DLD1 (cell line): ENCODE results near the gene CRELD1.
"Not testable (repeated sequence)": the region's sequence is repeated elsewhere in the genome, so short reads cannot be mapped to it uniquely, and the experiment has no call there.

ENCODE experiments used
- in situ Hi-C: cut with HindIII; loops from 2 replicates; pipeline ENCODE4 v1.10.0; 2017; ENCODE audit warnings: low sequenced_read_pairs

CRELD1 gene

GRCh38 chr3:9934235-9934621, 594 bp downstream of the CRELD1 start:
- in situ Hi-C loops, result no loop called here

- in situ Hi-C loops, result no loop called here
These were observed 1.4 kb downstream of the CRELD1 start for GRCh38 chr3:9934993-9935392.

- in situ Hi-C loops, result no loop called here
These were observed 2.4 kb downstream of the CRELD1 start for GRCh38 chr3:9935966-9936510.

GRCh38 chr3:9937486-9938238, 4.0 kb downstream of the CRELD1 start:
- in situ Hi-C loops, result no loop called here

- in situ Hi-C loops, result no loop called here
These were observed 5.3 kb downstream of the CRELD1 start for GRCh38 chr3:9938966-9939365.

DNA sequence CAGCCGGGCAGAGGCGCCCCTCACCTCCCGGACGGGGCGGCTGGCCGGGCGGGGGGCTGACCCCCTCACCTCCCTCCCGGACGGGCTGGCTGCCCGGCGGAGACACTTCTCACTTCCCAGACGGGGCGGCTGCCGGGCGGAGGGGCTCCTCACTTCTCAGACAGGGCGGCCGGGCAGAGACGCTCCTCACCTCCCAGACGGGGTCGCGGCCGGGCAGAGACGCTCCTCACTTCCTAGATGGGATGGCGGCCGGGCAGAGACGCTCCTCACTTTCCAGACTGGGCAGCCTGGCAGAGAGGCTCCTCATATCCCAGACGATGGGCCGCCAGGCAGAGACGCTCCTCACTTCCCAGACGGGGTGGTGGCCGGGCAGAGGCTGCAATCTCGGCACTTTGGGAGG, 6.3 kb downstream of the CRELD1 start:
- in situ Hi-C loops, result not testable (repeated sequence)

DNA sequence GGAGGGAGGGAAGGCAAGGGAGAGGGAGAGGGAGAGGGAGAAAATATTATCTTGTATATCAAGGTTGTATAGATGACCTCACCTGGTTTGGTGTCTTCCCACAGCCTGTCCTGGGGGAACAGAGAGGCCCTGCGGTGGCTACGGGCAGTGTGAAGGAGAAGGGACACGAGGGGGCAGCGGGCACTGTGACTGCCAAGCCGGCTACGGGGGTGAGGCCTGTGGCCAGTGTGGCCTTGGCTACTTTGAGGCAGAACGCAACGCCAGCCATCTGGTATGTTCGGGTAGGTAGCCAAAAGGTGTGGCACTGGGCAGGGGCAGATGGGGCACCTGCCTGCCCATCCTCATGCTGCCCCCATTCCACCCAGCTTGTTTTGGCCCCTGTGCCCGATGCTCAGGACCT, 7.1 kb downstream of the CRELD1 start:
- in situ Hi-C loops, result no loop called here

DNA sequence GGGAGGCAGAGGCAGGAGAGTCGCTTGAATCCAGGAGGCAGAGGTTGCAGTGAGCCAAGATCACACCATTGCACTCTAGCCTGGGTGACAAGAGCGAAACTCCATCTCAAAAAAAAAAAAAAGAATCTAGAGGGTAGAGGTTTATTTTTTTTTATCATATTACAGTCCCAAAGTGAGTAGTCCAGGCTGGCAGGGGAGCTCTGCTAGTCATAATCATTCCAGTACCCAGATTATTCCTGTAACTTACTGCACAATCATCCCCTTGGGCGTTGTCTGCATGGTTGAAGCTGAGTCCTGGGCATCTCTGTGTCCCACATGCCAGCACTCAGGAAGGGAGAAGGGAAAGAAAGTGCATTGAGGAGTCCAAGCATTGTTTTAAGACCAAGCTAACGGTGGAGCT, 8.5 kb downstream of the CRELD1 start:
- in situ Hi-C loops, result no loop called here

DNA sequence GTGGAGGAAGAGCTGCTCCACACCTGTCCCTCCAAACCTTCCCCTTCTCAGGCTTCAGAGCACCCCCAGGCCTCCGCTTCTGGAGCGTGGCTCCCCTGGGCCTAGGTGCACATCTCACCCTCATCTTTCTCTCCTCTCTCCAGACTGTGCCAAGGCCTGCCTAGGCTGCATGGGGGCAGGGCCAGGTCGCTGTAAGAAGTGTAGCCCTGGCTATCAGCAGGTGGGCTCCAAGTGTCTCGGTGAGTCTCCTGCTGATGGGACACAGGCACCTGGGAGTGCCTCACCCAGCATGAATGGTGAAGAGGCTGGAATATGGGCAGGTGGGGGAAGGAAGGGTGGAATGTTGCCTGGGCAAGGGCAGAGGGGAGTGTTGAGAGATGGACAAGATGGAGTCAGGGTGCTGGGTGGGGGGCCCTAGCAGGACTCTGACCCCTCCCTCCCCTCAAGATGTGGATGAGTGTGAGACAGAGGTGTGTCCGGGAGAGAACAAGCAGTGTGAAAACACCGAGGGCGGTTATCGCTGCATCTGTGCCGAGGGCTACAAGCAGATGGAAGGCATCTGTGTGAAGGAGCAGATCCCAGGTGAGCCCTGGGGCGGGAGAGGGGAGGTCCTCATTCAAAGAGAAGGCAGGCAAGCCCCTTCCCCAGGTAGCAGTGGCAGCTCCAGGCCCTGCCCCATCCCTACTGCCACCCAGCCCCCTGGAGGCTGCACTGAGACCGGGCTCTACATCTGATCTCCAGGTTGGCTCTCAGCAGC, 9.5 kb downstream of the CRELD1 start:
- in situ Hi-C loops, result no loop called here

GRCh38 chr3:9944271-9944670, 10.6 kb downstream of the CRELD1 start:
- in situ Hi-C loops, result no loop called here

DNA sequence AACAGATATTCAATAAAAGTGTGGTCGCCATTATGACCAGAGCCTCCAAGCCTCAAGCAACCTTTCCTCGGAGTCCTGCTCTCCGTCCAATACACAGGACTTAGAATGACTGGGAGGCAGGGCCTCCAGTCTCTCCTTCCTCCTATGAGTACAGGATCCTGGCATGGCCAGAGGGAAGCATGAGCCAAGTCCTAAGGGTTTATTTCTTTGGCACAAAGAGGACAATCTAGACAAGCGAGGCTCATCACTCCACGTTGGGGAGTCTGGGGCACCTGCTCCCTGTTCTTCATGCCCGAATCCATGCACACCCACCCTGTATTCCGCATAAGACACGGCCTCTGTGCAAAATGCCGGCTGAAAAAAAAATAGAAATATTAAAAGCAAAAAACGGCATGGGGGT, 11.7 kb downstream of the CRELD1 start:
- in situ Hi-C loops, result no loop called here

DNA sequence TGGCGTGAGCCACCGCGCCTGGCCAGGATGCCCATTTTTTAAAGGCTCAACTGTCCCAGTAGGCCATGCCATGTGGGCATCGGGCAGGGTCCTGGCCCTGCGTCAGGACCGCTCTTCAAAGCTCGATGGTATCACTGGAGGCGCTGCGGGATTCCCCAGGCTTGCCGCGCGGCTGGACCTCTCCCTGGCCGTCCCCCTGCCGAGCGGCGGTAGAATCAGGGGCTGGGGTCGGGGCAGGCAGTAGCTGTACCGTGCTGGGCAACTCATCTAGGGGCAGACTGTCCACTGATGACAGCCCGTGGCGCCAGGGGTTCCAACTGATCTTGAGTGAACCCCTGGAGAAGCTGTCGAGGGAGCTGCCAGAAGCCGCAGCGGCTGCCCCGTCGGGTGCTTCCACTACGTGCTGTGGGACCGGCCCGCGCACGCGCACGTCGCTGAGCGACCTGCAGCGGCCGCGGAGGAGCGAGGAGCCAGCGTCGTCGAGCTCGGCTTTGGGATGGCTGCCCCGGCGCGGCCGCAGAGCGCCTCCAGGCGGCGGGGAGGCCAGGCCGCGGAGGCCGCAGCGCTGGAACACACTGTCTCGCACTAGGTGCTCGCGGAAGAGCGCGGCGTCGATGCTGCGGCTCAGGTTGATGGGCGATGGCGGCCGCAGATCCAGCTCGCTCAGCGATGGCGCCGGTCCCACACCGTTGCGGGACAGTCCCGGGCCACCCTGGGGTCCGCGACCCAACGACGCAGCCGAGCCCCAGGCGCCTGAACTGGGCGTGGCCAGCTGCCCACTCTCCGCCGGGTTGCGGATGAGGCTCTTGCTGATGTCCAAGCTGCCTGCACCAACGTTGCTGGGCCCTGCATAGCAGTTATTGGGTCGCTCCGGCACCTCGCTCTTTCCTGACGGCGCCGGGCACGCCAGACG, 12.7 kb downstream of the CRELD1 start:
- in situ Hi-C loops, result no loop called here

DNA sequence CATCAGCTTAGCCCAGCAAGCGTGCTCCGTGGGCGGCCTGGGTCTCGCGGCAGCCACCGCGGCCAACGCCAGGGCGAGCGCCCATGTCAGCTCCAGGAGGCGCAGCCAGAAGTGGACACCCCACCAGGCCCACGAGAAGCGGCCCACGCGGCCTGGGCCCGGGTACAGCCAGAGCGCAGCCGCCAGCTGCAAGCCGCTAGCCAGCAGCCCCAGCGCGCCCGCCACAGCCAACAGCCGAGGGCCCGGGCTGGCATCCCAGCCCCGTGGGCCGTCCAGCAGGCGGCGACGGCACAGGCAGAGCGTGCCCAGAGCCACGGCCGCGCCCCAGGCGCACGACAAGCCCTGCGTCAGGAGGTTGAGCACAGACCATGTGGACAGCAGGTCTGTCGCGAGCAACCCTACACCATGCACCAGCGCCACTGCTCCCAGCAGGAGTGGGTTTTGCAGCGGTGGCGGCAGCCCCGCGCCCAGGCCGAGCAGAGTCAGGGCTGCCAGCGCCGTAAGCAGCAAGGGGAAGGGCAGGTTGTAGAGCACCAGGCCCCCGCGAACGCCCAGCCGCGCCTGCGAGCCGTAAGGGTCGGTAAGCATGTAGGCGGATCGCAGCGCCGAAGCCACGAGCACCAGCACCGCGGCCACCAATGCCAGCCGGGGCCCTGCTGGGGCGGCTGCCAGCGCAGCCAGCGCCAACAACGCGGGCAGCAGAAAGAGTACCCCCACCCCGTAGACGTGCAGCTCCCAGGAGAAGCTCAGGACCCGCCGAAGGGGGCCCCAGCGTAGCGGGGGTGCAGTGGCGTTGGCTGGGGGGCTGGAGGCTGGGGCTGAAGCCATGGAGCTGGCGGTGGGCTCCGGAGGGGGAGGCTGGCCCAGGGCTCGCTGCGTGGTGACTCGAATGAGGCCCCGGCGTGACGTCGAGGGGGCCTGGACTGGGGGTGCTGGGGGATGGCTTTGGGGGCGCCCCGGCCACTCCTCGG, 13.7 kb downstream of the CRELD1 start:
- in situ Hi-C loops, result no loop called here

- in situ Hi-C loops, result no loop called here
These were observed 15.0 kb downstream of the CRELD1 start for GRCh38 chr3:9948586-9948985.

DNA sequence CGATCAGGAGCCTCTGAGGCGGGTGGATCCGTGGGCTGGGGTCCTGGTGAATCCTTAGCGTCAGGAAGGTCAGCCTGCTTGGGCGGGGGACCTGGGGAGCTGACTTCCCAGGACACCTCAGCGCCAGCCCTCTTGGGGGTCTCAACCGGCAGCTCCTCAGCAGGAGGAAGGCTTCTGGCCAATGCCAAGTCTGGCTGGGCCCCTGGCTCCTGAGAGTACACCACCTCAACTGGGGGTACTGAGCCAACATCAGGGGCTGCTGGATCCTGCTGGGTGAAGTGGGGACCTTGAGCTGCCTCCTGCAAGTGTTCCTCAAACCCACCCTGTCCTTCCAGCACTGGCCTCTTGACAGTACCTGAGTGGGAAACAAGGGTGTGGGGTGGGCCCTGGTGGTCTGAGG, 15.5 kb downstream of the CRELD1 start:
- in situ Hi-C loops, result no loop called here

DNA sequence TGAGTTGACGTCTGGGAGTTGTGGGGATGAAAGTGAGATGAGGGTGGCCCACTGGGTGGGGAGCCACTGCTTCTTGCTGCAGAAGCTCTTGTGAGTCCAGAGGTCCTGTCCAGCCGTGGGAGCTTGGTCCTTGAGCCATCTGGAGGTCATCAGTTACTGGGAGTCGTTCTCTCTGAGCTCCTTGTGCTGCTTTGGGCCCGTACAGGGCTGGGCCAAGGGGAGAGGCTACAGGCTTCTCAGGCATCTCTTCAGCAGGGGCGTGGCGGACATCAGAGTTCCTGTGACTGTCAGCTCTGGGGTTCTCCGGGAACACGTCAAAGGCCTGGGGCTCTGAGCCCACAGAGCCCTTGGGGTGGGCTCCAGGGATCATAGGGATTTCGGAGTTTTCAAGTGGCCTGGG, 16.0 kb downstream of the CRELD1 start:
- in situ Hi-C loops, result no loop called here

GRCh38 chr3:9951126-9951525, 17.5 kb downstream of the CRELD1 start:
- in situ Hi-C loops, result no loop called here

DNA sequence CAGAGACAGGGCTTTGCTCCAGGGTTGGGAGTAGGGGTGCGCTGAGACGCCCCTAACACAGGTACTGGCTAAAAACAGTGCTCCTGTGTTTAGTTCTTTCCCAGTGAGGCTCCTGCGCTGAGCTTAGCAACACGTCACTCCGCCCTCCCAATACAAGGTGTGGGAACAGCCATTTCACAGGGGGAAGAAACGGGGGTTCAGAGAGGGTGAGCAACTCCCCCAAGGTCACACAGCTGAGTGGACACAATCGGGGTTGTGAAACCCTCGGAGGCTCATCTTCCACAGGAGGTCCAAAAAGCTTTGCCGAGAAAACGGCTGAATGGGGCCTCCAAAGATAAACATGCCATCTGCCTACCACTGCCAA, 17.9 kb downstream of the CRELD1 start:
- in situ Hi-C loops, result no loop called here

- in situ Hi-C loops, result no loop called here
These were observed 18.6 kb downstream of the CRELD1 start, which contains the start of gene PRRT3 for GRCh38 chr3:9951962-9952805. PRRT3 (minus strand) TSS chr3:9952408; CDS start chr3:9950115, 2,293 bp downstream.
